NCI-H1694 treated with DMSO at 0.1 percent for 48 hours (cell line): Measurements from ENCODE around the gene SLC25A21.

Source experiments
- DNase-seq: peaks from one replicate; lab custom pipeline; 2025; lab: John Stamatoyannopoulos, UW

The SLC25A21 gene

DNA sequence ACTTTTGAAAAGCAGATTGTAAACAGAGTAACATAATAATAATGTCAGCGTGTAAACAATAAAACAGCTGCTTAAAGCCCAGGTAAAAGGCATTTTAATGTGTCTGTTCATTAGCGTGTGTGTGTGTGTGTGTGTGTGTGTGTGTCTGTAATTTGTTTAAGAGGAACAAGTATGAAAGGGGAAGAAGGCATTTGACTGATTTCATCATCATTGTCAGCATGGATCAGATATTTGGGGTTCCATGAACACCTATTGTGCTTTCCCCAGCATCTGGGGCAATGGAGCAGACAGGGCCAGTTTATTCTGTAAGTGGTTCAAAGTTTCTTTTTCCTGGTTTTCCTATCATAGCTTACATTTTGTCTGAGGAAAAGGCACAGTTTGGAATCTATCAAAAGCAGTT is 28.9 kb downstream of the SLC25A21 start:
- no peak for DNase-seq

DNA sequence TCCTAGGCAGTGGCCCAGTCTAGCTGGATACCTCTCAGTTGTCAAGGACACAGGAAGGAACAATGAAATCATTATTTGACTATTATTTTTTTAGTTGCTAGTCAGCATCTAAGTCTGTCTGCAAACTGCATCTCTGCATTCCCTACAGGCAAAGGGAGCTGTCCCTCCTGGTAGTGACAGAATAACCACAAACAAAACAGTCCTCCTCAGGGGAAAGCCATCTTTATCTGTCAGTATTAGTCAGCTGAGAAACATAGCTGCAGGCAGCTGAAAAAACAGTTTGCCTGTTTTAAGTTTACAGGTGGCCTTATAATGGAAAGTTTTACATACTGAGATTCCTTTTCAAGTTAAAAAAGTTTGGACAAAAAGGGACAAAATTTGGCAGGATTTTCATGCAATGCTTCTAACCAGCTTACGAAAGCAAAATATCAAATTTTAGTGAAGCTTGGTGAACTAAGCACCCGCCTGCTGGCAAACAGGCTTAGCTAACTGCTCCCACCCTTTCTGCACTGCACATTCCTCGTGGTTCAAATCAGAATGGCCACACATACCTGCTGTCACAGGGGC is 29.5 kb downstream of the SLC25A21 start:
- no peak for DNase-seq

DNA sequence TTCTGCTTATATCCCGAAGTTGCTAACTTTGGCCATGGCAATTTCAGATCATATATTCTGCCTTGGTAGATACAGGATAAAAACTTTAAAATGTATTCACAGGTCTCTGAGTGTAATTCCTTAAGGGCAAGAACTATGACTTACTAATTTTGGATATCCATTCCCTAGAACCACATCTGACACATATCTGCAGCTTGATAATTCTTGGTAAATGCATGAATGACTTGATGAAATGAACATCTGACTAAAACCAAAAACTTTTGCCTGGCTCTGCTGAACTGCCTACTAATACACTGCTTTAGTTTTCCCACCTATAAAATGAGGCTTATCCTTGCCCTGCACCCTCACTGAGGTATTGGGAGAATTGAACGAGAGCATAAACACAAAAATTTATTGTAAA is 32.2 kb downstream of the SLC25A21 start:
- no peak for DNase-seq

DNA sequence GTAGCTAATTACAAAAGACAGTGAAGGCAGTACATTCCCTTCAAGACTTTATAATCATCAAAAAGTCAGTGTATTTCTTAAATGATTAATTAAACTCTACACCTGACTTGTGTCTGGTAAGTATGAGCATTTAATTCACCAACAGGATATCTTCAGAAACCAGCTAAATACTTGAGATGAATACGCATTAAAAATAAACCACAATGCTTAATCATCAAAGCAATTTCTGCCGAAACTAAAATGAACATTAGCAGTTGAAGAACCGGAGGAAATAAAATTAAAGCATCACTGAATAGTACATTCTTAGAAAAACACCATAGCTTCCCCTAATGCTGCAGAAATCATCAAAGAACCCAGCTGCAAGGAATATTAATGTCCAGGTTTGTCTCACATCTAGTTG is 32.7 kb downstream of the SLC25A21 start:
- DNase-seq, result no peak

DNA sequence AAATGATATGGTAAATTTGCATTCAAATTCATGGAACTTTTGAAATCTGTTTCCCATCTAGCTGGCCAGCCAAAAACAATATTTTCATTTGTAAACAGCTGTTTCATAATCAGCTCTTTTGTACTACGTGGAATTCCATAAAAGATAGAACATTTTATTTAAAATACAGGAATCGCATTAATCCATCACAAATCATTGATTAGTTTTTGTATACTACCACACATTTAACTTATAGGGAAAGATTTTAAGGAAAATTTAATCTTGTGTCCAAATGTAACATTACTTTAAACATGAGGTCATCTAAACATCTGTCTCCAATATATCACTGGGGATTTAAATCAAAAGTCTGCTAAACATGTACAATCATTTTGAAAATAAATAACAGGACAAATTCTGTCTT is 33.5 kb downstream of the SLC25A21 start:
- no peak for DNase-seq

DNA sequence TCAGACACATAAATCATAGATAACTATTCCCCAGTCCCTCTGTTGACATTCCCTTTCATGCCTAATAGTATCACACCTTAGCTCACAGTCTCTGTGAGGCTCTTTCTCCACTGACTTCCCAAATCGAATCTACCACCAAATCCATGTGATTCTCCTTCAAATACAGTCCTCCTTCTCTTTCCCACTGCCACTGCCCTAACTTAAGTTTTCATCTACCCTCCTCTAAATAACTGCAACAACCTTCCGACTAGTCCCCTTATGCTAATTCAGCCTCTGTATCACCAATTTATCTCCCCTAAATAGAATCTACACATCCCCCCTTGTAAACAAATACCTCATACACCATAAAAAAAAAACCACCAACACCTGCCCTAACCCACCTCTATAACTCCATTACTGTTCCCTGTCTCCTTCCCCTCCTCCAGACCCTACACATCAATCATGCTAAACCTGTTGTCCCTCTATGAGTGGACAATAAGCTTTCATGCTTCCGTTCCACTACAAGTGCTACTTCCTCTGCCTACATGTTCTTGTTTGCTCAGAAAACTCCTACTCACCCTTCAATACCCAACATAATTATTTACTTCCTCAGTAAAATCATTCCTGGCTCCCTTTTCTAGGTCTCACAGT is 39.0 kb downstream of the SLC25A21 start:
- no peak for DNase-seq

DNA sequence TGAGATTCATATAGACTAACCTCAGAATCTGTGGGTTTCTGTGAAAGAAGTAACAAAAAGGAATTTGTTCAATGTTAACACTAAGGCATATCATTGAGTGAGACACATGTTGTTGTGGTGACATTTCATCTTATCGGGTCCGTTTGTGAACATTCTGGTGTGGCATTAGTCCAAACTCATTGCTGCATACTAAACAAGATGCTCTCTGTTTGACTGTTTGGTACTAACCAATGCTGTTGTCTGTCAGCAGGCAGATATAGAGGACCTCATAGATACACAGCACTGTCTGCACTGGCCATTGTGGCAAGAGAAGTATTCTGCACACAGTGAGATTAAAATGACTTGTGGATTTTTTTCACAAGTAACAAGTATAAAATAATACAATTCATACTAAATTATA is 41.2 kb downstream of the SLC25A21 start:
- no peak for DNase-seq

DNA sequence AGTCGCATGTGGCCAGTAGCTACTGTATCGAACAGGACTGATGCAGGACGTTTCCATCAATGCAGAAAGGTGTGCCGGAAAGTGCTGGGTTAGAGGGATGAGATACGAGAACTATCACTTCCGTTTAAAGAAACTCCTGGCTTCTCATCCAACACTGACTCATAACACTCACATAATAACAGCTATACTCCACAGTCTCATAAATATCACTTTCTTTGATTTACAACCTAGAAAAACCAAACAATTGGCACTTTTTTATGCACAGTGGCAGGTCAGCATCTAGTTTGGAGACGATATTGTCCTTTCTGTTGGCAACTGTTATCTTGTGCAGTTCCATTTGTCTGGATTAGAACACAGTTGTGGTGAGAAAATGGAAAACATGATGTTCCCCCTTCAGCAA is 43.4 kb downstream of the SLC25A21 start:
- no peak for DNase-seq

DNA sequence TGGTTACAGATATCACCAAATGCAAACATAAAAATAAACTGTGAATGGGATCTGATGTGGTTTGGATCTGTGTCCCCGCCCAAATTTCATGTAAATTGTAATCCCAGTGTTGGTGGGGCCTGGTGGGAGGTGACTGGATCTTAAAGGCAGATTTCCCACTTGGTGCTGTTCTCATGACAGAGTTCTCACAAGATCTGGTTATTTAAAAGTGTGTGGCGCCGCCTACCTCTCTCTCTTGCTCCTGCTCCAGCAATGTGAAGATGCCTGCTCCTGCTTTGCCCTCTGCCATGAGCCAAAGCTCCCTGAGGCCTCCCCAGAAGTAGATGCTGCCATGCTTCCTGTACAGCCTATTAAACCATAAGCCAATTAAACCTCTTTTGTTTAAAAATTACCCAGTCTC is 47.8 kb downstream of the SLC25A21 start:
- no peak for DNase-seq

DNA sequence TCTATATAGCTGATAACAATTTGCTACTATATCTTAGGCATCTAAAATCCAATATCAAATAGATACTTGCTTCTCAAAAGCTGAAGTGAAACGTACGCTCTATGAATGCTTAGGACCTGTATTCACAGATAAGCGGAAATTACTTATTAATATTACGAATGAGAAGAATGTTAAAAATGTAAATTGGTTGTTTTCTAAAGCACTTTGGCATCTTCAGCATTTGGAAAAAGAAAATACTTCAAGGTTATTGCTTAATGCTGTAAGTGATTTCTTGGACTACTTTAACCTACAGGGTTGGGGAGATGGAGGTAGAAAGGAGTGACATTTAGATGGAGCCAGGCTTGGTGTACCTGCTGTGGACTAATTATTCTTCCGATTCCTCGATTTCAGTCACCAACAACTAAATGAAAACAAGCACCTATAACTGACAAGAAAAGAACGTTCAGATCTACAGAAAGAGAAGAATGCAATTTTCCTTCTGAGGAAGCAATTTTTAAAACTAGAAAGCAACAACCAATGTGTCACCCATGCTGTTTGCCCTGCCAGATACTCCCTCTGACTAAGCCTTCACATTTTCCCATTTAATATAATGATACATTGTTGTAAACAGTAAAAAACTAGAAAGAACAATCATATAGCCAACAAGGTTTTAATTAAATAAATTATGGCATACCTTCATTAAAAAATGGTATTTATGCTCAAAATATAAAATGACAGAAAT is 49.3 kb downstream of the SLC25A21 start:
- DNase-seq, result no peak

DNA sequence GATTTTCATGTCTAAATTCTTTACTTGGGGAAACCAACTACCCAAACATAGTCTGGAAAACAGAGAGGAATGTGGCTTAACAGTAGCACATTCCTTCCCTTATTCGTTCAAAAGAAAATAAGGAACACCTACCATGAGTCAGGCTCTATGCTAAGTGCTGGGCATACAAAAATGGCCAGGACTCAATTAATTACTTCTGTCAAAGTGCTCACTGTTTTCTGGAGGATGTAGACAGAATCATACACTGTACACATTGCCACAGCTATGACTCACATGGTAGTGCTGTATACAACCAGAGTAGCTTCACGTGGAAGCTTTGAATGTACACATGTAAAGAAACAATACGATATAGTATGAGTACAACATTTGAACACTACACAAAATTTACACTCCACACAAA is 50.1 kb downstream of the SLC25A21 start:
- DNase-seq, result no peak

DNA sequence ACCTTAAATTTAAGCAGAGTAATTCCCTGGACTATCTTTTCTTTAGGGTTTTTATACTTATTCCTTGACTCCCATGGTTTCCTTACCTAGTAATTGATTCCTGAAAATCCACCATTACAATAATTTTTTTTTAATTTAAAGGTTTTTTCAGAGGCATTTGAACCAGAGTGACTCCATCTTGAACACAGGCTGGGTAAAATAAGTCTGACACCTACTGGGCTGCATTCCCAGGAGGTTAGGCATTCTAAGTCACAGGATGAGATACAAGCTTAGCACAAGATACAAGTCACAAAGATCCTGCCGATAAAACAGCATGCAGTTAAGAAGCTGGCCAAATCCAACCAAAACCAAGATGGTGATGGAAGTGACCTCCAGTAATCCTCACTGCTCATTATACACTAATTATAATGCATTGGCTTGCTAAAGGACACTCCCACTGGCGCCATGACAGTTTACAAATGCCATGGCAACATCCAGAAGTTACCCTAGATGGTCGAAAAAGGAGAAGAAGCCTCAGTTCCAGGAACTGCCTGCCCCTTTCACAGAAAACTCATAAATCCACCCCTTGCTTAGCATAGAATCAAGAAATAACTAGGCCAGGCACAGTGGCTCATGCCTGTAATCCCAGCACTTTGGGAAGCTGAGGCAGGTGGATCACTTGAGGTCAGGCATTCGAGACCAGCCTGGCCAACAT is 53.6 kb downstream of the SLC25A21 start:
- no peak for DNase-seq

DNA sequence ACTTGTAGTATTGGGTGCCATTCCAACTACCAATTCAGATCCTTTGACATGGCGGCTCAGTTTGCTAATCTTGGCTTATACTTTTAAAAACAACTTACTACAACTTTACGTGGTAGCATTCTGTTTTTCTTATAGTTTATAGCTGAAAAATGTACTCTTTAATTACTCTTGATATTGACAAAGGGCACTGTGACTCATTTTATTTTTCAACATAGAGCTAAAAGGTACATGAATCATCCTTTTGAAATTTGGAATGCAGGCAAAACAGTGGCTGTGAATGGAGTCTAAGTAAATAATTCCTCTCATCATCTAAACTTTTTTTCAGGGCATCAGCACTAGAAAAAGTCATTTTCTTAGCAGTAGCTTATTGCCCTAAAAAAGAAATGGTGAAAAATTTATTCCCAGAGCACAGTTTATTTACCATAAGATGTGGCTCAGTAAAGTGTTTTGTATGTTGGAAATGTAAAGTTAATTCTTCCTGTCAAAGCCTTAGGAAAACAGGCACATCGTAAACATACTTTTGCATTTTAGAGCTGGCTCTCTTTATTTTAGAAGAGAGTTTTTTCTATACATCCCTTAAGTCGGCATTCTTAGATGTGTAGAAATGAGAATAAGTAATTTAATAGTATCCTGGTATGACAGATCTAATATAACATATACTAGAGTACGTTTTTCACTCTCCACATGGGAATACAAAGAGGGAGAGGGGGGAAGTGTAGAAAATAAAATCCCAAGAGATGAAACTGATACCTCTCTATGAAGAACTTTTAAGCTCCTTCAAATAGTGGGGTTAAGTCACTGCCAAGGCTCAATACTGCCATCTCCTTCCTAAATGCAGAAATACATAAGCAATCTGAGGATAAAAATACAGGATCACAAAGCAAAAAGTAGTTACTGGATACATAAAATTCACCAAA is 55.2 kb downstream of the SLC25A21 start:
- DNase-seq, result no peak

DNA sequence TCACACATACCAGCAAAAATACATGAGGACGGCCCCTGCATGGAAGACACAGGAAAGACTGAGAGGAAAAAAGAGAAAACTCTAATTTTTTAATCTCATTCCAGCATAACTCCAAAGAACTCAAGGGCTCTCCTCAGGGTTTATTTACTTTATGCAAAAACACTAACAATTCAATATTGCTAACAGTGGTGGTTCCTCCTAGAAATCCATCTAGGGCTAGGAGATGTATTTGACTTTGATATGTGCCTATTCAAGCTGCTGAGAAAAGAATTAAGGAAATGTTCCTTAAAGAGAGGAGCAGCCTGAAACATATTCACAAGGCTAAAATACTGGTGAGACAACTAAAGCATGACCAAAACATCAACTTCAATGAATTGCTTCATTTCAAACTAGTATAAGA is 57.0 kb downstream of the SLC25A21 start:
- no peak for DNase-seq

DNA sequence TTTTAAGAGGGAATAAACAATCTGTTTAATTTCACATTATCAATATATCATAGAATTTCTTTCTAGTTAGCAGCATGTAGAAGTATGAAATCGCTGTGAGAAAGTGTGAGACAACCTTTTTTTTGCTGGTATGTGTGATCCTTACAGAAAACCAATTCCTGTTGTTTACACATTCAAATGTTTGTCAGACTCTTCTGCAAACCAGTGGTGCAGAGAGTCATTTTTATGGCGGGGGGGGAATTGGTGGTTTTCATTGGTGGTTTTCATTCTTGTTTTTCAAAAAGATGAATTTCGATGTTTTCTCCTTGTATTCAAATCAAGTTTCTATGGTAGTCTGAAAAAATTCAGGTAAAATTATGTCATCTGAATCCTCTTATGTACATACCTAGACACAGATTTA is 57.8 kb downstream of the SLC25A21 start:
- no peak for DNase-seq

DNA sequence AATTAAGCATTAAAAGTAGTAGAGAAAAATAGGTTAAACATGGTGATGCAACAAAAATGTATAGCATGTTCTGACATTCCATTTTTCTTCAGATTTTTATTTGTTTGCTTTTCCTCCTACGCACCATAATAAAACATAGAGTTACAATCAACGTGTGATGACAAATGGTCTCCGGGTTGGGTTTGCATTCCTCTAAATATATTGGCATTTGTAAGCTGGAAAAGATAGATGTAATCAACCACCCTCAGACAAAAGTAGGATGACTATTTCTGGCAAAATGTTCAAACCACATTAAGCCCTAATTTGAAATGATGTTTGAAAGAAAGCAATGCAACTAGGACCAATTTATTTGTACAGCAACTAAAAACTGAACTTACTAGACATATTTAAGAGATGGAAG is 58.4 kb downstream of the SLC25A21 start:
- DNase-seq, result no peak

DNA sequence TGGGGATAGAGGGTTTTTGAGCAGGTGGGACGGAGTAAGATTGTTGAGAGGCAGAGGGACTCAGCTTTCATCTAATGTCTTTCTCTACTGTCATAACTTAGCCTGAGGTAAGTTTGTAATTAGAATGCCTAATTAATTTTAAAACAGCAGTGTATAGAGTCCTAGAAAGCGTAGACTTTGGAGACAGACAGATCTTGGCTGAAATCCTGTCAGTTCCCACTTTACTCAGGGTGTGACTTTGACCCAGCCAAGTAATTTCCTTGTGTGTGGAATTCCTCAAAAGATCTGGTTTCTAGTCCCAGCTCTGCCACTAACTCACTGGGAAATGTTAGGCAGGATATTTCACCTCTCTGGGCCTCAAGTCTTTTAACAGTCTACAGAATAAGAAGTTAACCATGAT is 74.3 kb downstream of the SLC25A21 start:
- no peak for DNase-seq

DNA sequence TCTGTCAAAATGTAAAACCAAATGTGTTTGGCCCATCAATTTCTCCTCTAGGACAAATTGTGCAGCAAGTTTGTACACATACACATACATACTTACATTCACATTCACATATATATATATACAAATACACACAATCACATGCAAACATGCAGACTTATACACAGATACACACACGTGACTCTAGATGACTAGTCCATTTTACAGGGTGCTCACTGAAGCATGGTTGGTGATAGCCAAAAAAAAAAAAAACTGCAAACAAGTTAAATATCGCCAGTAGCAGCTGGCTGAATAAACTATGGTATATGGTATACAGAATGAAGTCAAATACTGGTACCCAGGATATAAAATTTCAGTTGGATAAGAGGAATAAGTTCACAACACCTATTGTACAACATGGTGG is 77.9 kb downstream of the SLC25A21 start:
- no peak for DNase-seq

DNA sequence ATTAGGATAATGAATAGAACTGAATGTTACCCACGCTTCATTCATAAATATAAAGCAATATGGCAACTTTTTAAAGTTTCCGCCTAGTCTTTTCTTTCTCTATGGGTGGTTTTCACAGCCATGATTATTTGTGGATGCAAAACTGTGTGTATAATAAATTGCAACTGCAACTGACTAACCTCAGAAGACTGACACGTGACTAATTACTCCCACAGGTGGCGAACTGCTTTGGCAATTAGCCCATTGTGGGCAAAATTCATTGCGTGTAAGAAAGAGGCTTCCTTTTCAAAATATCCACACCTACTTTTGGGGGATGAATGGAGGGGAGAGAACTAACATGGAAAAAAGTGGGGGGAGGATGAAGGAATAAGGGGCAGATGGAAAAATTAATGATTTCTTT is 79.0 kb downstream of the SLC25A21 start:
- DNase-seq, result no peak

DNA sequence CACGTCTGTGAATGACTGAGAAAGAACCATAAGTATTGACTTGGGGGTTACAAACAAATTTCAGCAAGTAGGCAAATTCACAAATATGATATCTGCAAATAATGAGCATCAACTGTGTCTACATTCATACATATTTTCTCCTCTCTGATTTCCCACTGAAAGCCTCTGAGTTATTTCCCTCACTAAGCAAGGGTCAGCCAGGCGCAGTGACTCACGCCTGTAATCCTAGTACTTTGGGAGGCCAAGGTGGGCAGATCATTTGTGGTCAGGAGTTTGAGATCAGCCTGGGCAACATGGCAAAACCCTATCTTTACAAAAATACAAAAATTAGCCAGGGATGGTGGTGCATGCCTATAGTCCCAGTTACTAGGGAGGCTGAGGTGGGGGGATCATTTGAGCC is 80.8 kb downstream of the SLC25A21 start:
- DNase-seq, result no peak

DNA sequence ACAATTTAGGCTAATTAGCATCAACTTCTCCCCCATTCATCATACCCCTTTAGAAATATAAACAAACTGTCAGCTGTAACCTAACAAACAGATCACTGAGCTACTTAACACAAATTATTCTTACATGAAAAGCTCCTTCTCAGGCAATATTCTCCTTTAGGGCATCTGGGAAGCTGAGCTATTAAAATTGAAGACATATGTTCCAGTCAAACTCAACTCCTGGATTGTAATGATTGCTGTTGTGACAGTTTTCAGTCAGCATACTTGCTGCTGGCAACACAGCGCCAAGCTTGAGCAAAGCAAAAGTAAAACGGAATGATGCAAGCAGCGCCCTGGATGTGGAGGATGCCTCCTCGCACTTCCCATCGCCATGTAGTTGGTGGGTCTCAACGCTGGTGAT is 82.4 kb downstream of the SLC25A21 start:
- DNase-seq, result peak; percentile 12

DNA sequence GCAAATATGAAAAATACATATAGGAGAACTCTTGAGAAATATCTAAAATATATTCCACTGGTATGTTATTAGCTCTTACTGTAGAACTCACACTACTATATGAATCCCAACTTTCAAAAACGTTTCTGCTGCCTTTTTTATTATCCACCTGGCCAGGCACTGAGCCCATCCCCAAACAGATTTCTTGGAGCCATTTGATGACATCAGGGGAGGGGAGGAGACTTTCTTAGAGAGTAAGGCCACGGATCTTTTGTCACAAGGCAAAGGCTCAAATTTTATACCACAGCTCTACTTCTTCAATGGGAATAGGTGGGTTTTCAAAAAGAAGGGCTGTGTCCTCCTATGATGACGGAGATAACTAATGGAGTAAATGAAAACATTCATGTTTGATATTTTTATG is 83.0 kb downstream of the SLC25A21 start:
- DNase-seq, result no peak
